ENCODE measurements around the gene HIGD2A. TPM values are rescaled to one million over a fixed set of nuclear protein-coding genes. Genes with fewer than 3 reads are reported as not detected.

HIGD2A gene
- total RNA-seq, 1 donor from 2014 or later: 118 TPM

DNA sequence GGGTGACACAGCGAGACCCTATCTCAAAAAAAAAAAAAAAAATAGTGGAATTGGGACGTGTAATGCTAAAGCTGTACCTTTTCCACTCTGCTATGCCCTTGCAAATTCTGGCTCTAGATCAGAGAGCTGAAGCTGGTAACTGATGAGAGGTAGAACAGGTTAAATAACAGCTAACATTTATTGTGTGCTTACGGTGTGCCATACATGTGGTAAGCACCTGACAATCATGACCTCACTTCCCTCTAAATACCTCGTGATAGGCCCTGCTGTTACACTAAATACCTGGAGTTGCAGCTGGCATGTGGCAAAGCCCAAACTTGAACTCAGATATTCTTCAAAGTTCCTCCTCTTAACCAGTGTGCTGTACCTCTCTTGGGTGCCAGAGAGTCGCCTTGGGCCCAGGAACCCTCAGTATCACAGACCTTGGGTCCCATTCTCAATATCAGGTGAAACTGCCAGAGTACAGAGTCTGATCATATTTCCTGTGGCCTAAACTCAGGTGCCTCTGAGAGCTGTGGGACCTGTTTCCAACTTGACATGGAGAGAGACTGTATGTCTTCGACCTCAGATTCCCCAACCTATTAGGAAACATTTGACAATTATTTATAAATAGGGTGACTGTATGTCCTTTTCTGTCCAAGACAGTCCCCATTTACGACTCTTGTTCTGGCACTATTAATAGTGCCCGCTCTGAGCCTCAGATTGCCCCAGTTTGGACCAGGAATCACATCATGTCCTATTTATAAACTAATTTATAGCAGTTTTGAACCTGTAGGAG lies 18.4 kb upstream of the HIGD2A start:
- H3K4me3 ChIP-seq (ENCODE audit: low read depth, low read length): no peak overlapping the region
- DNase-seq (ENCODE audit: low read depth): no peak
- TF ChIP-seq CTCF (conservative IDR thresholded peaks at IDR 0.05; ENCODE audit: low read depth, low read length): no peak

- no peak overlapping the region for H3K4me3 ChIP-seq (ENCODE audit: low read depth, low read length)
- TF ChIP-seq CTCF (conservative IDR thresholded peaks at IDR 0.05; ENCODE audit: low read depth, low read length): no peak
- no peak for DNase-seq (ENCODE audit: low read depth)
Measured at GRCh38 chr5:176371621-176372539, 16.7 kb upstream of the HIGD2A start.

DNA sequence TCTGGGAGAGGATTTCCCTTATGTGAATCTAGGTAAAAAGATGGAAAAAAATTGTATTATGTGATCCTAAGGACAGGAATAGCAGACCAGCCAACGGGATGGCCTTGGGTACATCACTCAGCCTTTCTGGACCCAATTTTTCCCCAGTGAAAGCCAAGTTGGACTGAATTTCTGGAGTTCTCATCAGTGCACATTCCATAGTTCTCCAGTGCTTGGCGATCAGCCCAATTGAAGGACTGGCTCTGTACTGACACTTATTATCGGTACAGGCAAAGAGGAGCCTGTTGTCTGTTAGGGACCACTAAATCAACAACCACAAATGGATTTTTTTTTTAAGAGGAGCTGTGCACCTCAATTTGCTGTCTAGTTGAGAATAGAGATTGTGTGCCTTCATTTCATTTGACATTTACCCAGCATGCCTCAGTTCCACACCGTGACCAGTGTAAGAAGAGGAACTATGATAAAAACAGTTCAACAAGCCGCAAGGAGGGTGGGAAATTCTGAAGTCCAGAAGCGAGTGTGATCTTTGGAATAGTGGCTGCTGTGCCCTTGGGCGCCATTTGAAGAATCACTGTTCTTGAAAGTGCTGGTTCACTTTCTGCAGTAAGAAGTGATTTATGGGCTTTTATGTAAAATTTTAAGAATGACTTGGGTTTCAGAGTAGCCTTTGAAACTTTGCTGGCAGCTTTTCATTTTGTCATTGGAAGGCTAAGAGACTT lies 15.3 kb upstream of the HIGD2A start:
- H3K4me3 ChIP-seq (ENCODE audit: low read depth, low read length): no peak overlapping the region
- no peak for DNase-seq (ENCODE audit: low read depth)
- no peak for TF ChIP-seq CTCF (conservative IDR thresholded peaks at IDR 0.05; ENCODE audit: low read depth, low read length)

- no peak overlapping the region for H3K4me3 ChIP-seq (ENCODE audit: low read depth, low read length)
- no peak for TF ChIP-seq CTCF (conservative IDR thresholded peaks at IDR 0.05; ENCODE audit: low read depth, low read length)
- no peak for DNase-seq (ENCODE audit: low read depth)
Measured at GRCh38 chr5:176379881-176380280, 8.7 kb upstream of the HIGD2A start.

DNA sequence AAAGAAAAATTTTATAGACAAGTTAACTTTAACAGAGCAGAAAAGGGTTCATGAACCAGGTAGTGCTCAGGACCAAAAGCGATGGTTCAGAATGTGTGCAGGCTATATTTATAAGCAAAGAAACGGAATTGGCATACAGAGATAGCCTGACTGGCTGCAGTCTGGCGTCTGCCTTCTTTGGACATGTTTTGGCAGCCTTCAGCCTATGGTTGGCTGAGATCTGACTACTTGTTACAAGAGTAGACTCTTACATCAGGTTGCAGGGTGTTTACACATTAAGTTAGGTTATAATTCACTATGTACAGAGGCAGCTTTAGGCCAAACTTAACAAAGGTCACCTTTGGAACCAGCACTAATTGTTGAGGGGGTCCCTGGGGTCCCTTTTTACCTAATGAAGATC lies 7.1 kb upstream of the HIGD2A start:
- TF ChIP-seq CTCF (conservative IDR thresholded peaks at IDR 0.05; ENCODE audit: low read depth, low read length): no peak
- DNase-seq (ENCODE audit: low read depth): no peak
- H3K4me3 ChIP-seq (ENCODE audit: low read depth, low read length): no peak overlapping the region

DNA sequence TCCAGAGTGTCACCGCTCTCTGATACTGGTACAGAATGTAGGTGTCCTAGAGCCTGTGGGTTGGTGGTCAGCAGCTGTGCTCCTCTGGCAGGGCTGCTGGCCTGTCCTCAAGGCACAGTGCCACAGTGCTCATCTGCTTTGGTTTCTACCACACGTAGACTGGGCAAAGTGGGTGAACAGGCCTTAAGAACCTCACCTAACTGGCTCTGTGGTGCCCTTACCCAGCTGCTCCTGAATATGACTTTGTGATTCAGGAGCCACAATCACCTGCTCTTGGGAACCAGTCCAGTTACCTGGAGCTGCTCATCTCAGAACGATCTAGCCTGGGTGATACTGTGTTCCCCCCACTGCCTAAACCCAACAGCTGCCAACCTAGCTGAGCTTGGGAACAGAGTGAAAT lies 6.6 kb upstream of the HIGD2A start:
- DNase-seq (ENCODE audit: low read depth): no peak
- H3K4me3 ChIP-seq (ENCODE audit: low read depth, low read length): no peak overlapping the region
- TF ChIP-seq CTCF (conservative IDR thresholded peaks at IDR 0.05; ENCODE audit: low read depth, low read length): no peak
